ENCODE data around the gene EPHA10. TPM values are rescaled to one million over a fixed set of nuclear protein-coding genes. Genes with fewer than 3 reads are reported as not detected.

Gene EPHA10
- total and polyA plus RNA-seq, 2 experiments from 2014 or later = not detected

DNA sequence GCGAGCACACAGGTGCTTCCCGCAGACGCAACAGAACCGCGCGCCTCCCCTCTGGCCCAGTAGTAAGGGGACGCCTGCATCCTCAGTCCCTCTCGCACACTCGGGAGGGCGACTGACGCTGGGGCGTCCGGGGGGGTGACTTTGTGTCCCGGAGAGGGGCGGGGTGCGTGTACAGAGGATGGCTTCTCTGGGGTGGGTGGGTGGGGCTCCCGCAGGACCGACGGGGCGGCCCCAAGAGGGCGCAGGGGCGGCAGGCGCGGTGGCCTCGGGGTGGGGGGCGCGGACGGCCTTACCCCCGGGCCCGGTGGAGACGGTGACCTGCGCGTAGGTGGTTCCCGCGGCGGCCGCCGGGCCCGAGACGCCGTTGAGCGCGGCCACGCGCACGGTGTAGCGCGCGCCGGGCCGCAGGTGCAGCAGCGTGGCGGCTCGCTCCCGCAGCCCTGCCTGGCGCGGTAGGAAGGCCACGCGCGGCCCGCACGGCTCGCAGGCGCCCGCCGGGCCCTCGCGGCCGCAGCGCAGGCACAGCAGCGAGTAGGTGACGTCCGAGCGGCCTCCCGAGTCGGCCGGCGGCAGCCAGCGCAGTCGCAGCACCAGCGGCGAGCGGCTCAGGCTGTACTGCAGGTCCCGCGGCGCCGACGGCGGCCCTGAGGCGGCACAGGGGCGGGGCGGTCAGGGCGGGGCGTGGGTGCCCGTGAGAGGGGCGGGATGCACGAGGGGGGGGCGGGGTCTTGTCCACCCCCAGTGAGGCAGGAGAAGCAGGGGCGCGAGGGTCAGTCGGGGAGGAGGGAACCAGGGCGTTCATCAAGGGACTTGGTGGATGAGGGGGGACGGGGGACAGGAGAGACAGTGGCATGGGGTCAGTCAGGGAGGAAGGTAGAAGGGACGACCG lies 12.1 kb downstream of the EPHA10 start:
- no peak overlapping the region for H3K27ac ChIP-seq
- no peak overlapping the region for H3K4me3 ChIP-seq
- no peaks in the 10 kb centered on the region for H3K9me3 ChIP-seq (ENCODE audit: low read depth)
- no peaks in the 10 kb centered on the region for H4K20me1 ChIP-seq (ENCODE audit: insufficient read depth)
- peak; percentile 50 for DNase-seq
- no peak overlapping the region for H3K9ac ChIP-seq
- in situ Hi-C loops (cut with MboI) = no loop called here
- H3K27me3 ChIP-seq (replicated peaks; ENCODE audit: insufficient read depth) = peaks cover 52% of the 10 kb centered on the region
- H2AFZ ChIP-seq = no peak overlapping the region
- no peaks in the 10 kb centered on the region for H3K9me2 ChIP-seq (ENCODE audit: insufficient read depth)
- 7 to 8% methylated on average over 65 to 79 of the region's 105 CpGs for WGBS, 2 experiments (ENCODE audit: low coverage in 1 of 2, low lambda C conversion rate in 2 of 2, missing lambda C conversion rate in 2 of 2)
- H3K4me1 ChIP-seq (ENCODE audit: insufficient read depth) = no peaks in the 10 kb centered on the region
- no peaks in the 10 kb centered on the region for H3K36me3 ChIP-seq (ENCODE audit: low read depth)
- H3K79me2 ChIP-seq (ENCODE audit: insufficient read depth) = no peaks in the 10 kb centered on the region
- no peak overlapping the region for H3K4me2 ChIP-seq (ENCODE audit: unreplicated experiment)
- TF ChIP-seq EZH2phosphoT487 (IDR thresholded peaks at IDR 0.05; ENCODE audit: insufficient read depth, low read depth) (no peak), EZH2 (IDR thresholded peaks at IDR 0.05; ENCODE audit: insufficient read depth, poor library complexity, severe bottlenecking) (no peak)
- H3F3A ChIP-seq (ENCODE audit: insufficient read depth) = no peaks in the 10 kb centered on the region

DNA sequence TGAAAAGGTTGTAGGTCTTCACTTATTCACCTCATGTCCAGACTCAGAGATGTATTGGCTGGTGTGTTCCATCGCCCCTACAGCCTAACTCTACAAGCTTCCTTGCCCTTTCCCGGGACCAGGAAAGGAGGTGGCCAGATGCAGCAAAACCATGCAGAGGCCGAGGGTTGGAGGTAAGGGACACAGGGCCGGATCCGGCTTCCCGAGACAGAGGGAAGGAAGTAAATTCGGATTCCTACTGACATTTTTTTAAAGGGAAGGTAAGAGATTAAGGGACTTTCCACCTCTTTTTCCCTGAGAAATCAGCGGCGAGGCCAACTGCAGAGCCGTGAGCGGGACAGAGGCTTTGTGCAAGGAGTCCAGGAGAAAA lies 12.7 kb downstream of the EPHA10 start:
- no peaks in the 10 kb centered on the region for H3K9me2 ChIP-seq (ENCODE audit: insufficient read depth)
- no peaks in the 10 kb centered on the region for H3K36me3 ChIP-seq (ENCODE audit: low read depth)
- 26 to 33% methylated on average over 11 of the region's 11 CpGs for WGBS, 2 experiments (ENCODE audit: low coverage in 1 of 2, low lambda C conversion rate in 2 of 2, missing lambda C conversion rate in 2 of 2)
- H3K4me1 ChIP-seq (ENCODE audit: insufficient read depth) = no peaks in the 10 kb centered on the region
- H3K27ac ChIP-seq = no peak overlapping the region
- no peaks in the 10 kb centered on the region for H3K9me3 ChIP-seq (ENCODE audit: low read depth)
- no peak for DNase-seq
- H3K4me2 ChIP-seq (ENCODE audit: unreplicated experiment) = no peak overlapping the region
- H3F3A ChIP-seq (ENCODE audit: insufficient read depth) = no peaks in the 10 kb centered on the region
- no peaks in the 10 kb centered on the region for H4K20me1 ChIP-seq (ENCODE audit: insufficient read depth)
- in situ Hi-C loops (cut with MboI) = no loop called here
- H3K4me3 ChIP-seq = no peak overlapping the region
- H3K9ac ChIP-seq = no peak overlapping the region
- no peak for TF ChIP-seq EZH2 (IDR thresholded peaks at IDR 0.05; ENCODE audit: insufficient read depth, poor library complexity, severe bottlenecking)
- no peak for TF ChIP-seq EZH2phosphoT487 (IDR thresholded peaks at IDR 0.05; ENCODE audit: insufficient read depth, low read depth)
- no peaks in the 10 kb centered on the region for H3K79me2 ChIP-seq (ENCODE audit: insufficient read depth)
- H2AFZ ChIP-seq = no peak overlapping the region
- peaks cover 46% of the 10 kb centered on the region for H3K27me3 ChIP-seq (replicated peaks; ENCODE audit: insufficient read depth)

DNA sequence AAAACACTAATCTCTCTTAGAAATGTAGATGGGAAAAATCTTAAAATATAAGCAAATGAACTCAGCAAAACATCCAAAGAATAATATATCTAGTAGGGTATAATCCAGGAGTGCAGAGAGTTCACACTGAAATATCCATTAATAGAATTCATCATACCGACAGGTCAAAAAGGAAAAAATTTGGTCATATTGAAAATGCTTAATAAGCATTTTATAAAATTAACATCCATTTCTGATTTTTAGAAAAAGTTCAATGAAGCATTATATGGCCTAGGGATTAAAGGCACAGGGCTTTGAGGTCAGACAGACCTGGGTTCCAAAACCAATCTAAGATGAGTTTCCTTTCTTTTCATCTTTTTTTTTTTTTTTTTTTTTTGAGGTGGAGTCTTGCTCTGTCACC lies 16.4 kb downstream of the EPHA10 start:
- Histone ChIP-seq H3K9me2 (ENCODE audit: insufficient read depth) (no peaks in the 10 kb centered on the region), H3K27ac (no peak overlapping the region), H3K9me3 (ENCODE audit: low read depth) (no peaks in the 10 kb centered on the region), H3K4me2 (ENCODE audit: unreplicated experiment) (no peak overlapping the region), H3K27me3 (replicated peaks; ENCODE audit: insufficient read depth) (peaks cover 28% of the 10 kb centered on the region), H2AFZ (no peak overlapping the region), H3K36me3 (ENCODE audit: low read depth) (no peaks in the 10 kb centered on the region), H3F3A (ENCODE audit: insufficient read depth) (no peaks in the 10 kb centered on the region), H3K4me1 (ENCODE audit: insufficient read depth) (no peaks in the 10 kb centered on the region), H4K20me1 (ENCODE audit: insufficient read depth) (no peaks in the 10 kb centered on the region), H3K9ac (no peak overlapping the region), H3K4me3 (no peak overlapping the region), H3K79me2 (ENCODE audit: insufficient read depth) (no peaks in the 10 kb centered on the region)
- no peak for DNase-seq
- TF ChIP-seq EZH2phosphoT487 (IDR thresholded peaks at IDR 0.05; ENCODE audit: insufficient read depth, low read depth) (no peak), EZH2 (IDR thresholded peaks at IDR 0.05; ENCODE audit: insufficient read depth, poor library complexity, severe bottlenecking) (no peak)
- WGBS, 2 experiments (ENCODE audit: low coverage in 1 of 2, low lambda C conversion rate in 2 of 2, missing lambda C conversion rate in 2 of 2) = 90 to 96% methylated on average over 1 of the region's 1 CpG
- in situ Hi-C loops (cut with MboI) = no loop called here

DNA sequence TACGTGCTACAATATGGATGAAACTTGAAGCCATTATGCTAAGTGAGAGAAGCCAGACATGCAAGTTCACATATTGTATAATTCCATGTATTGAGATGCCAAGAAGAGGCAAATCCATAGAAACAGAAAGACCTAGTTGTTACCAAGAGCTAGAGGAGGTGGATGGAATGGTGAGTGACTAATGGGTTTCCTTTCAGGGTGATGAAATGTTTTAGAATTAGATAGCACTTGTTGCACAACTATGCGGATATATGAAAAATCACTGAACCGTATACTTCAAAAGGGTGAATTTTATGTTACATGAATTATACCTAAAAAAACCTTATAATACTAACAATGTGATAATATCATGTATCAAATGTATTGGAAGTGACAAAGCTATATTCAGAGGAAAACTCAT lies 18.1 kb downstream of the EPHA10 start:
- no peaks in the 10 kb centered on the region for H3K36me3 ChIP-seq (ENCODE audit: low read depth)
- WGBS, 2 experiments (ENCODE audit: low coverage in 1 of 2, low lambda C conversion rate in 2 of 2, missing lambda C conversion rate in 2 of 2) = 61 to 65% methylated on average over 3 of the region's 3 CpGs
- no peaks in the 10 kb centered on the region for H3K9me2 ChIP-seq (ENCODE audit: insufficient read depth)
- no peaks in the 10 kb centered on the region for H4K20me1 ChIP-seq (ENCODE audit: insufficient read depth)
- DNase-seq = no peak
- TF ChIP-seq EZH2phosphoT487 (IDR thresholded peaks at IDR 0.05; ENCODE audit: insufficient read depth, low read depth) = no peak
- no peak for TF ChIP-seq EZH2 (IDR thresholded peaks at IDR 0.05; ENCODE audit: insufficient read depth, poor library complexity, severe bottlenecking)
- no peak overlapping the region for H2AFZ ChIP-seq
- no peaks in the 10 kb centered on the region for H3K4me1 ChIP-seq (ENCODE audit: insufficient read depth)
- H3K4me3 ChIP-seq = no peak overlapping the region
- H3K79me2 ChIP-seq (ENCODE audit: insufficient read depth) = no peaks in the 10 kb centered on the region
- H3F3A ChIP-seq (ENCODE audit: insufficient read depth) = no peaks in the 10 kb centered on the region
- no peaks in the 10 kb centered on the region for H3K9me3 ChIP-seq (ENCODE audit: low read depth)
- H3K27ac ChIP-seq = no peak overlapping the region
- in situ Hi-C loops (cut with MboI) = no loop called here
- peaks cover 23% of the 10 kb centered on the region for H3K27me3 ChIP-seq (replicated peaks; ENCODE audit: insufficient read depth)
- H3K9ac ChIP-seq = no peak overlapping the region
- H3K4me2 ChIP-seq (ENCODE audit: unreplicated experiment) = no peak overlapping the region
